ENCODE data around the gene CSF1. TPM values are rescaled to one million over a fixed set of nuclear protein-coding genes. Genes with fewer than 3 reads are reported as not detected.

Gene CSF1
- total RNA-seq, 1 experiment from 2014 or later: 3.0 TPM

DNA sequence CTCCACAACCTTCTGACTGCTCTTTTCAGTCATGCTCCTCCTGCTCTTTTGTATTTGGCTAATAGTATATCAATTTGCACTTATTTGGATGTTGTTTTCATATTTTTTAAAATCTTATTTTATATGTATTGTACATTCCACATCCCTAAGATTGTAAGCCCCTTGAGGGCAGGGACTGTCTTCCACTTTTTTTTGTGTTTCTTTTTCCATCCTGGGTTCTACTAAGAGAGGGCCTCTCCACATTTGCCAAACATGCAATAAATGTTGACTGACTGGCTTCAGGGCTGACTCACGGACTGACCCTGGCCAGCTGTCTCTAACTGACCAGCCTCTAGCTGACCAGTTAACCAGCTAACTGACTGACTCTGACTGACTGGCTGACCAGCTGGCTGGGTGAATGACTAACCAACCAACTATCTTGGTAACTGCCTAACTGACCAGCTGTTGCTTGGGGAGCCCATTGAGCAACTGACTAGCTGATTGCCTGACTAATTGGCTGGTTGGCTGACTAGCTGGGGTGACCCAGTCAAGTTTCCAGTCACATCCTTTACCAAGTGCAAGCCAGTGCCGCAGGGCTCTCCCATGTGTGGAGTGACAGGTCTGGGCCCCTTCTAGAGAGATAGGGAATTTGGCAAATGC is 16.1 kb downstream of the CSF1 start (continued):
- TF ChIP-seq, protein P1, sequence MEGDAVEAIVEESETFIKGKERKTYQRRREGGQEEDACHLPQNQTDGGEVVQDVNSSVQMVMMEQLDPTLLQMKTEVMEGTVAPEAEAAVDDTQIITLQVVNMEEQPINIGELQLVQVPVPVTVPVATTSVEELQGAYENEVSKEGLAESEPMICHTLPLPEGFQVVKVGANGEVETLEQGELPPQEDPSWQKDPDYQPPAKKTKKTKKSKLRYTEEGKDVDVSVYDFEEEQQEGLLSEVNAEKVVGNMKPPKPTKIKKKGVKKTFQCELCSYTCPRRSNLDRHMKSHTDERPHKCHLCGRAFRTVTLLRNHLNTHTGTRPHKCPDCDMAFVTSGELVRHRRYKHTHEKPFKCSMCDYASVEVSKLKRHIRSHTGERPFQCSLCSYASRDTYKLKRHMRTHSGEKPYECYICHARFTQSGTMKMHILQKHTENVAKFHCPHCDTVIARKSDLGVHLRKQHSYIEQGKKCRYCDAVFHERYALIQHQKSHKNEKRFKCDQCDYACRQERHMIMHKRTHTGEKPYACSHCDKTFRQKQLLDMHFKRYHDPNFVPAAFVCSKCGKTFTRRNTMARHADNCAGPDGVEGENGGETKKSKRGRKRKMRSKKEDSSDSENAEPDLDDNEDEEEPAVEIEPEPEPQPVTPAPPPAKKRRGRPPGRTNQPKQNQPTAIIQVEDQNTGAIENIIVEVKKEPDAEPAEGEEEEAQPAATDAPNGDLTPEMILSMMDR (IDR thresholded peaks at IDR 0.05 in 2 of 3, conservative IDR thresholded peaks at IDR 0.05 in 1 of 3; ENCODE audit: borderline replicate concordance in 1 of 3, insufficient read depth in 1 of 3, low read depth in 2 of 3, low read length in 2 of 3): no peak

- no TSS peak for BruUV-seq (replicated peaks)
- intact Hi-C loops (cut with micrococcal nuclease): no loop called here
- no peaks in the 10 kb centered on the region for H3K9me3 ChIP-seq (ENCODE audit: control insufficient read depth in 1 of 2, insufficient read depth in 1 of 2, low read depth in 1 of 2, low read length in 2 of 2)
- H3K9ac ChIP-seq (ENCODE audit: low read length): no peak overlapping the region
- H3K4me3 ChIP-seq (replicated peaks in 1 of 2; ENCODE audit: low read depth in 1 of 2, low read length in 2 of 2): no peak overlapping the region
- no peak overlapping the region for H2AFZ ChIP-seq (ENCODE audit: low read depth, low read length, poor library complexity, severe bottlenecking)
- CTCF ChIA-PET: no interaction called here
- no peak overlapping the region for H3K4me2 ChIP-seq (ENCODE audit: low read length)
- H3K27ac ChIP-seq (ENCODE audit: low read depth, low read length): no peak overlapping the region
- H3K27me3 ChIP-seq (ENCODE audit: insufficient read depth, low read length): no peaks in the 10 kb centered on the region
- ATAC-seq (no peak), DNase-seq (ENCODE audit: low read depth, low spot score) (no peak)
- POLR2A ChIA-PET: no interaction called here
- H3K79me2 ChIP-seq (ENCODE audit: insufficient read depth, low read length): no peaks in the 10 kb centered on the region
- H3K36me3 ChIP-seq (ENCODE audit: control insufficient read depth in 1 of 2, insufficient read depth in 2 of 2, low read length in 2 of 2): 0 out of 4 replicates have a peak, but pooled peaks cover 0 to 3% of the 10 kb centered on the region in 2 experiments
- RAD21 ChIA-PET (ENCODE audit: low non-redundant PET in 1 of 2, low total read pairs in 2 of 2, uncharacterized antibody in 2 of 2, unreplicated experiment in 2 of 2): no interaction called here
- TF ChIP-seq, protein P2, sequence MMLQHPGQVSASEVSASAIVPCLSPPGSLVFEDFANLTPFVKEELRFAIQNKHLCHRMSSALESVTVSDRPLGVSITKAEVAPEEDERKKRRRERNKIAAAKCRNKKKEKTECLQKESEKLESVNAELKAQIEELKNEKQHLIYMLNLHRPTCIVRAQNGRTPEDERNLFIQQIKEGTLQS (IDR thresholded peaks at IDR 0.05): no peak
- TF ChIP-seq CEBPB (IDR thresholded peaks at IDR 0.05; ENCODE audit: low read depth): no peak
- no peak for TF ChIP-seq FOSL1 (IDR thresholded peaks at IDR 0.05; ENCODE audit: low read depth)
- TF ChIP-seq SP1 (IDR thresholded peaks at IDR 0.05; ENCODE audit: low read depth): no peak
- TF ChIP-seq YY1 (IDR thresholded peaks at IDR 0.05; ENCODE audit: extremely low read depth, insufficient replicate concordance, low read depth, low read length): no peak
- TF ChIP-seq RAD21 (IDR thresholded peaks at IDR 0.05; ENCODE audit: low read depth): no peak
- TF ChIP-seq ELF1 (IDR thresholded peaks at IDR 0.05; ENCODE audit: borderline replicate concordance, low read depth): no peak
- no peak for TF ChIP-seq EZH2phosphoT487 (IDR thresholded peaks at IDR 0.05; ENCODE audit: borderline replicate concordance)
- no peak for TF ChIP-seq POLR2A (IDR thresholded peaks at IDR 0.05; ENCODE audit: borderline replicate concordance, extremely low read depth, insufficient read depth, insufficient read length)
- TF ChIP-seq, protein P3, sequence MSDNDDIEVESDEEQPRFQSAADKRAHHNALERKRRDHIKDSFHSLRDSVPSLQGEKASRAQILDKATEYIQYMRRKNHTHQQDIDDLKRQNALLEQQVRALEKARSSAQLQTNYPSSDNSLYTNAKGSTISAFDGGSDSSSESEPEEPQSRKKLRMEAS (IDR thresholded peaks at IDR 0.05): no peak
- no peak for TF ChIP-seq EGR1 (IDR thresholded peaks at IDR 0.05; ENCODE audit: low read depth)
- TF ChIP-seq EZH2 (IDR thresholded peaks at IDR 0.05): no peak
- TF ChIP-seq POLR2AphosphoS5 (IDR thresholded peaks at IDR 0.05; ENCODE audit: low read depth, low read length): no peak
- TF ChIP-seq TCF7L2 (IDR thresholded peaks at IDR 0.05; ENCODE audit: borderline replicate concordance, extremely low read depth, insufficient read depth, insufficient read length): no peak
- H4K20me1 ChIP-seq (ENCODE audit: insufficient read depth): no peaks in the 10 kb centered on the region
- no peaks in the 10 kb centered on the region for H3K9me2 ChIP-seq (ENCODE audit: insufficient read depth)
- H3K4me1 ChIP-seq (ENCODE audit: control insufficient read depth in 1 of 2, insufficient read depth in 2 of 2, low read length in 2 of 2): peaks cover 6 to 12% of the 10 kb centered on the region in 2 experiments; a peak in 2 of 4 replicates
These were observed 16.7 kb downstream of the CSF1 start for GRCh38 chr1:109927356-109927755.
